Subcutaneous adipose tissue (tissue), 4 donors: ENCODE results near the gene OR10A5. TPM values are rescaled to one million over a fixed set of nuclear protein-coding genes. Genes with fewer than 3 reads are reported as not detected.

Experiments used
- total RNA-seq, 4 donors: library from RNA; depleted of rRNA; stranded (reverse); fragments of >200 nt; gene quantifications; one replicate each; pipeline ENCODE4 v1.1.0, GENCODE V29; 2016
- TF ChIP-seq, protein P1 (sequence below): fragments of 450-650 bp; IDR thresholded peaks from one replicate; pipeline ENCODE4 v1.5.1; 2016; ENCODE audit warnings: low read depth, mild to moderate bottlenecking, control low read depth, antibody characterized with exemption, moderate library complexity

OR10A5 gene
- total RNA-seq, 4 donors from 2014 or later, result not detected

- TF ChIP-seq, protein P1, sequence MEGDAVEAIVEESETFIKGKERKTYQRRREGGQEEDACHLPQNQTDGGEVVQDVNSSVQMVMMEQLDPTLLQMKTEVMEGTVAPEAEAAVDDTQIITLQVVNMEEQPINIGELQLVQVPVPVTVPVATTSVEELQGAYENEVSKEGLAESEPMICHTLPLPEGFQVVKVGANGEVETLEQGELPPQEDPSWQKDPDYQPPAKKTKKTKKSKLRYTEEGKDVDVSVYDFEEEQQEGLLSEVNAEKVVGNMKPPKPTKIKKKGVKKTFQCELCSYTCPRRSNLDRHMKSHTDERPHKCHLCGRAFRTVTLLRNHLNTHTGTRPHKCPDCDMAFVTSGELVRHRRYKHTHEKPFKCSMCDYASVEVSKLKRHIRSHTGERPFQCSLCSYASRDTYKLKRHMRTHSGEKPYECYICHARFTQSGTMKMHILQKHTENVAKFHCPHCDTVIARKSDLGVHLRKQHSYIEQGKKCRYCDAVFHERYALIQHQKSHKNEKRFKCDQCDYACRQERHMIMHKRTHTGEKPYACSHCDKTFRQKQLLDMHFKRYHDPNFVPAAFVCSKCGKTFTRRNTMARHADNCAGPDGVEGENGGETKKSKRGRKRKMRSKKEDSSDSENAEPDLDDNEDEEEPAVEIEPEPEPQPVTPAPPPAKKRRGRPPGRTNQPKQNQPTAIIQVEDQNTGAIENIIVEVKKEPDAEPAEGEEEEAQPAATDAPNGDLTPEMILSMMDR, result no peak
Observed at GRCh38 chr11:6876325-6876724, 30.8 kb downstream of the OR10A5 start, which contains the start of gene OR10A4. TSS of gene OR10A4 (plus strand) at chr11:6876625. CDS start at chr11:6876648, 23 bp downstream.

- TF ChIP-seq, protein P1, result no peak
Observed at GRCh38 chr11:6876914-6877313, 31.4 kb downstream of the OR10A5 start.

DNA sequence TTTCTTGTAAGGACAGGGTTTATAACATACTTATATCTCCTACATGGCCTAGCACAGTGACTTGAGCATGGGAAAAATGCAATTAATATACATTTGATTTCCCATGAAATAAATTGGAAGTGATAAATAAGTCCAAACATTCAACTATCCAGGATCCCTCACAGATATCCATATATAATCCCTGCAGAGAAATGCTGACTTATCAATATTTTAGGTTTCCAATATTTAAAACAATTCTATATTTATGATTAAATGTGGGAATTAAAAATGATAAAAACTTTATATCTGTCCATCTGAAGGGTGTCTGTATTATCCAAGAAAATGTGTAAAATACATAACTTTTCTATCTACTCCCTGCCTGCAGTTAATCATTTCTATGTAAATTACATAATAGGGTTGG, 37.3 kb downstream of the OR10A5 start:
- TF ChIP-seq, protein P1, result no peak

- TF ChIP-seq, protein P1, result no peak
Observed at GRCh38 chr11:6888830-6889229, 43.3 kb downstream of the OR10A5 start.

DNA sequence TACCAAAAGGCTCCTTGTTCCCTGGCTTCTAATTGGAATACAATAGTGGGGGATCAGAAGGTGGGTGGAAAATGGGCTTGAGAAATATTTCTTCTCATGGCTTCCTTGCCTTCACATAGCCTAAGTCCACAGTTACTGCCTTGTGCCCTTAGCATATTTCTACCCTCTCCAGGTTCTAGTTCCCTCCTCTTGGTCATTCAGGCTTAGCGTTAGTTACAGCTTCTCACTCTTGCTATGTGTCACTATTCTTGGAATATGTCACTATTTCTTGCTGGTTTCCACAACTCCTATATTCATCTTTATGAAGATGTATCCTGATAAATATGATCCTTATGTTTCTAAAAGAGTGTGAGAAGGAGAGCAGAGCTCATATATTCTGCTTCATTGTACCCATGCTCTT, 44.4 kb downstream of the OR10A5 start:
- TF ChIP-seq, protein P1, result no peak

DNA sequence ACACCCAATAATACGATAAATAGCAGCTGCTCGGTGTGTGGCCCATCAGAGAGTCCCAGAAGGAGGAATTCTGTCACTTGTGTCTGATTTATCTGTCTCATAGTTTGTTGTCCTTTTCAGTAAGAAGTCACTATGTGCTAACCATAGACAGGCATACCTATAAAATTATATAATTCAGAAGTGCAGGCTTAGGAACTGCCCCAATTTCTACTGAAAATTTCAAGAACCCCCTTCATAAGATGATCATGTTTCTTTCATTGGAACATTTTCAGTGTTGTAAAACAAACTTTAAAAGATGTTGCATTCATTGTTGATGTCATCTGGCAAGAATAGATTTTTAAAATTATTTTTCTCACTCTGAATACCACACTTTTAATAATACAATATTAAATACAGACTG, 46.9 kb downstream of the OR10A5 start, which contains the start of gene OR2D2:
Gene OR2D2 (minus strand): TSS at position 101 of the 400 bp plus-strand sequence. CDS start 0 bp downstream, at position 101.
- TF ChIP-seq, protein P1, result no peak

DNA sequence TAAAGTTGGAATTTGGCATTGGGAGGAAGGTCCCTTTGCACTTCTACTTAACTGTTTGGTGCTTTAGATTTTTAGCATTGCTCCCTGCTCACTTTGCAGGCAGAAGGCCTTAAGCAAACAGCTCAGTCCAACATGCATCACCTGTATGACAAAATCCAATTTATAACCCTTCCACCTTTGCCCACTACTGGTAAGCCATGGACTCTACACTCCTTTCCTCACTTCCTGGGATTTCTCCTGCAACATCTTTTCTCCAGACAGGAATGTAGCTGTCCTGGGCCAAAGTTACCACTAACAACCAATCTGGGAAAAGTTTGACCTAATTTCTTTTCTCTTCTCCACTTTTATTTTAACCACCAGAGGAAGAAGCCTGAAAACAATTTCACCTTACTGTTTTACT, 48.6 kb downstream of the OR10A5 start:
- TF ChIP-seq, protein P1, result no peak

DNA sequence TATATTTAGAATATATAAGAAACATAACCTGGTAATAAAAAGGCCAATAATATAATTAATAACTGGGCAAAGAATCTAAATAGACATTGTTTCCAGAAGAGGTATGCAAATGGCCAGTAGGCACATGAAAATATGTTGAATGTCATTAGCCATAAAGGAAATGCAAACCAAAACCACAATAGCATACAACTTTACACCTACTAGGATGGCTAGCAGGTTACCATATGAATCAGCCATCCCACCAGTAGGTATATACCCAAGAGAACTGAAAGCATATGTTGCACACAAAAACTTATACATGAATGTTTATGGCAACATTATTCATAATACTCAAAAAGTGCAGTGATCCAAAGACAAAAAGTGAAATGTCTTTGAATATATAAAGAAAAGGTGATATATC, 49.5 kb downstream of the OR10A5 start:
- TF ChIP-seq, protein P1, result no peak
